NCI-H1092 treated with DMSO at 0.1 percent for 48 hours (cell line): ENCODE results near the gene SLAMF7.
"Not testable (repeated sequence)": the region's sequence is repeated elsewhere in the genome, so short reads cannot be mapped to it uniquely, and the experiment has no call there.

ENCODE experiments used
- DNase-seq: peaks from one replicate; lab custom pipeline; 2025; lab: John Stamatoyannopoulos, UW

Gene SLAMF7

DNA sequence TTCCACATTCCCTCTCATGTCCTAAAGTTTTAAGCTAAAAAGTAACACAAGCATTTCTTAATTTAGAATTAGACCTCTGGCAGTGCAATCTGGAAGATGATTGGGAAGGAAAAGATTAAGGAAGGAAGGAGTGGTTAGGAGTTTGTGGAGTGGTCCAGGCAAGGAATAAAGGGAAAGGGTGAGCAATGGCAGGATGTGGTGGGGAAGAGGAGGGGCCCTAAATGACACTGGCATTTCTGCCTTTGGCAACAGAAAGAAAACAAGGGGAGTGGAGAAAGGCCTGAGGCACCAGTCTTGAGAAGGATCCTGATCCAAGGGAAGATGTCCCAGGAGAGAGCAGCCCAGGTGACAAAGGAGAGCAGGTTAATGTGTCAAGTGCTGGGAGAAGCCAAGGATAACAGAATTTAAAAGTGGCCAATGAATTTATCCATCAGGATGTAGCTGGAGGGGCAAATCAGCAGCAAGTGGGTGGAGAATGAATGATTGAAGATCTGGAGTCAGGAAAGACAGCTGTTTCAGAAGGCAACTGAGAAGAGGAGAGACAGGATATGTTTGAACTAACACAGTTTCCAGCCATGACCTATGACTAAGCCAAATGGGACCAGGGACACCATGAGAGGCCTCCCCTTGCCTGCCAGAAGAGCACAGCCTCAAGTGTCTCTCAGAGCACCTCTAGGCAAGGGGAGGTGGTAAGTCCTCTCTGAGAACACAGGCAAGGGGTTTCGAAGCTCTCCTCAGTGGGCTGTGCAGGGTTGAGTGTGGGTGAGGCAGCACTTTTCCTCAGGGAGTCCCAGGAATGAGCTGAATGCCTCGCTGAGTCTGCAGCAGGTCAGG, 36.1 kb downstream of the SLAMF7 start:
- no peak for DNase-seq

DNA sequence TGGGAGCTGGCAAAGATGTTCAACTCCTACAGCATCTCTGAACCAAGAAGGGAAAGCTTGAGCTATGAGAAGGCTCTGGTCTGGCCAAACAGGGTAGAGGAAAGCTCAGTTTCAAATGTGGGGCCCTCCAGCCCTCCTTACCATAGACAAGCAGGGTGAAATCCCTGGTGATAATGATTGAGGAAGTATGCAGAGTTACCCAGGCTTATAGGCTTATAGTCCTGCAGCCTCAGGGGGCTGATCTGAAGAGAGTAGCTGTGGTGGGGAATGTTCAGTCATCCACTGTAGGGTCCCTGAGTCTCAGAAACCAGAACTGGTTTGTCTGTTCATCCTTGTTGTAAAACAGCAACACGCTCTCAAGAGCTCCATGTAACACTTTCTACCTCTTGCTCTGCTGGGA, 37.1 kb downstream of the SLAMF7 start:
- DNase-seq: no peak

DNA sequence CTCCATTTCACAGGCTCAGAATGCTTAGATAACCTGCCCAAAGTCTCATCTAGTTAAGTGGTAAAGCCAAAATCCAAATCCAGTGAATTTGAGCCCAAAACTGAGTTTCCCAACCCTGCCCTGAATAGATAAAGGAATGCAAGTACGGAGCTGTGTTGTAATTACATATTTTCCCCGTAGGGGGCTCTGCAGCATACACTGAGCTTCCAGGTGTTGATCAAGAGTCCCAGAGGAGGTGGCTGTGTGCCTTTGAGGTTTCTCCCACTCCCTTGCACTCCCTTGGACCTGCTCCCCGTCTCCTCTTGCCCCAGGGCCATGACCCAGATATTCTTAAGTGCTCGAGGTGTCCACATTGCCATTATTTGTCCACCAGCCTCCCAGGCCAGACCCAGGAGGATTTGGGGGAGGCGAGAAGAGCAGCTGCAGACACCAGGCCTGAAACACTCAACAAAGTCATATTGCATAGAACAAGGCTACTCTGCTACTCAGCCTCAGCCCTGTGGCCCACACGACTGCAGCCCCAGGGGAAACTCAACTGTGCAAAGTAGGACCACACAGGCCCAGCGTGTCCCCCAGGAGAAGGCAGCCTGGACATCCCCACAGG, 38.5 kb downstream of the SLAMF7 start:
- DNase-seq: peak; percentile 5

DNA sequence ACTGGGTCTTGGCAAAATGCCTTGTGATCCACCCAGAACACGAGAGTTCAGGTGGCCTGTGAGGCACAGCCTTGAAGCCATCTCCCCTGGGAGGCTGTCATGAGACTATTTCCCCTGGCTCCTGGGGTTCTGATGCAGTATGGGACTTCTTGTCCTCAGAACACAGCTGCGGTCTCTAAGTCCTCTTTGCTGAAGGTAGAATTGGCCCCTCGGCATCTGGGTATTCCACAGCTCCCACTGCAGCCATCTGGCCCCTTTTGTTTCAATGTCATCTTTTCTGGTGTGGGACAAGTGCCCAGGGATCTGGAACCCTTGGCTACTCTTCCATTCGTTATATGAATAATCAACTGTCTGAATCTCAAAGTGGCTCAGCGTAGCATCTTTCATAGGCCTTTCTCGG, 39.9 kb downstream of the SLAMF7 start:
- DNase-seq: no peak

DNA sequence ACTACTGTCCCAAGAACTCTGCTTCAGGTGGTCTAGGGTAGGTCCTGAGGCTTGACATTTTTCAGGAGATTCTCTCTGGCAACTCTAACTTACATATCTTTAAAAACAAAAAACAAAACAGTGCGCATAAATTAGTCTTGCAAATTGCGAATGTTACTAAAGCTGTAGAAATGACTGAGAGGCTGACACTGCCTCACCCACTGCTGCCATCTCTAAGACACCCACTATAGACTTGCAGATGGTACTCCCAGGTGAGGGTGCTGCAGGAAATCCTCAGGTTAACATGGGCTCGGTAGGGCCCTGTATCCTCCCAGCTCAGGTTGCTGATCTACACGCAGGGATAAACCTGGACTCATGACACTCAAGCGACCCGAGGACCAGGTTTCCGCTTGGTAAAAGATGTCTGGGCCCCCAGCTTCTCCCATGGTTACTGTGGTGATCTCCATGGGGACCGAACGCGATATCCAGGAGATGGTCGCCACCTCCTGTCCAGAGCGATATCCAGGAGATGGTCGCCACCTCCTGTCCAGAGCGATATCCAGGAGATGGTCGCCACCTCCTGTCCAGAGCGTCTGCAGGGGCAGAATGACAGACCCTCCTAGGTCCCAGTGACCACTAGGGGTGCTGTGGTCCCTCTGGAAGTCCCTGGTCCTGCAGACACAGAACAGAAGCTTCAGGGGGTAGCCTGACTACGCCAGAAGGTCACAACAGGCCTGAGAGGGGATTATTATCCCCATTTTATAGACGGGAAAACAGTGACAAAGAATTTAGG, 40.8 kb downstream of the SLAMF7 start:
- DNase-seq: no peak

DNA sequence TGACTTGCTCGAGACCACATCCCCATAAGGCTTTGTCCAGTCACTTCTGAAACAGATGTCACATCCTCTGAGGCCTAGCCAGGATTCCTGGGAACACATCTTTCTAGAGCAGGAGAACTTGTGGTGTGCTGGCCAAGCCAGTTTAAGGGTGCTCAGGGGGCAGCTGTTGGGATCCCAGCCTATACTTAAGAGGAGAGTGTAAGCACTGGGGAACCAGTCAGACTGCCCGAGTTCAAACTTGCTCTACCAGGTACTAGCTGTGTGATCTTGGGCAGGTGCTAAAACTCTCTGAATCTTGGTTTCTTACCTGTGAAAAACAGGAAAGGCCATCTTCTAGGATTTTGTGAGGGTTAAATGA, 41.3 kb downstream of the SLAMF7 start:
- DNase-seq: no peak

DNA sequence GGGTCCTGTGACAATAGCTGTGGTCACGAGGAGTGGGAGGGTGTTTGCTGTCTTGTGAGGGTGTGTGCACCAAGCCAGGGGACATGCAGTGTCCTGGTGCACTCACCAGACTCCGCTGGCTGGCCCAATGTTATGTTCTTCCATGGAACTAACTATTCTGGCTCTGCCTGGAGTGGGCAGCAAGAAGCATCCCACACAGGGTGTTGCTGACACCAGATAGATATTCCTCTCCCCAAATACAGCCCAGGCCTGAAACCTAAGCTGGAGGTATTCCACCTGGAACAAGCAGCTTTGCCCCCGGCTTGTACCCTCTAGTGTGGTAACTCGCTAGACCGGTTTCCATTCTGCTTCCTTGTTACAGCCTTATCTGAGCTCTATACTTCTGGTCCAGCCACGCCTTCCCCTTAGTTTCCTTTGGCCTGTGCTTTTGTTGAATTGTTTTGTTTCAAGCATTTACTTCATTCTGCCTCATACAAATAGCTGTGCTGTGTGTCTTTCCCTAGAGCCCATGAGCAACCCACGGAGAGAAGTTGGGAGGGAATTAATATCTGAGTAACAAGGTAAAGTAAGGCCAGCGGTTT, 42.2 kb downstream of the SLAMF7 start:
- no peak for DNase-seq

DNA sequence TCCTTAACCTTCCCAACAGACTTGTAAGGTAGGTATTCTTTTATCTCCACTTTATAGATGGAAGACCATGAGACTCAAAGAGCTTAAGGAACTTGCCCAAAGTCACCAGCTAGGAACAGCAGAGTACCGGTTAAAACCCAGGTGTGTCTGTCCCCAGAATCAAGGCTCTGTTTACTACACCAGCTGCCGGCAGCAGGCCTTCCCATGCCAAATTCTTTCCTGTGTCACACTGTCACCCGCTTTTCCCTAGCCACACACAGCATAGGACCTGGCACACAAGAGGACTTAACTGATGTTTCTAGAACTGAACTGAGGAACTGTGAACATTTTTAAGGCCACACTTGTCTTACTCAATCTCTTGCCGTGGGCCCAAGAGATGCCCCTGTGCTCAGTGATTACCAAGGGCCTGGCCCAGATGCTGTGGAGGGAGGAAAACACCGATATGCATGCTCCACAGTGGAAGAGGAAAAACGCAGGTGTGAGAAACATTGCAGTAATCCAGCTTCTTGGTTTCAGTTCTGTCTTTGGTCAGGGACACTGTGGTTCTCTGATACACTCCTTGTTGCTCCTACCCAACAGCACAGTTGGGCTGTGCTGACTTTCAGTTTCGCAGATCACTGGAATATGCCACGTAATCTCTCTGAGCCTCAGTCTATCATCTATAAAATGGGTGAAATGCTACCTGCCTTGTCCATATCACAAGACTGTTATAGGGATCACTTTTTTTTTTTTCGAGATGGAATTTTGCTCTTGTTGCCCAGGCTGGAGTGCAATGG, 43.1 kb downstream of the SLAMF7 start:
- DNase-seq: no peak

DNA sequence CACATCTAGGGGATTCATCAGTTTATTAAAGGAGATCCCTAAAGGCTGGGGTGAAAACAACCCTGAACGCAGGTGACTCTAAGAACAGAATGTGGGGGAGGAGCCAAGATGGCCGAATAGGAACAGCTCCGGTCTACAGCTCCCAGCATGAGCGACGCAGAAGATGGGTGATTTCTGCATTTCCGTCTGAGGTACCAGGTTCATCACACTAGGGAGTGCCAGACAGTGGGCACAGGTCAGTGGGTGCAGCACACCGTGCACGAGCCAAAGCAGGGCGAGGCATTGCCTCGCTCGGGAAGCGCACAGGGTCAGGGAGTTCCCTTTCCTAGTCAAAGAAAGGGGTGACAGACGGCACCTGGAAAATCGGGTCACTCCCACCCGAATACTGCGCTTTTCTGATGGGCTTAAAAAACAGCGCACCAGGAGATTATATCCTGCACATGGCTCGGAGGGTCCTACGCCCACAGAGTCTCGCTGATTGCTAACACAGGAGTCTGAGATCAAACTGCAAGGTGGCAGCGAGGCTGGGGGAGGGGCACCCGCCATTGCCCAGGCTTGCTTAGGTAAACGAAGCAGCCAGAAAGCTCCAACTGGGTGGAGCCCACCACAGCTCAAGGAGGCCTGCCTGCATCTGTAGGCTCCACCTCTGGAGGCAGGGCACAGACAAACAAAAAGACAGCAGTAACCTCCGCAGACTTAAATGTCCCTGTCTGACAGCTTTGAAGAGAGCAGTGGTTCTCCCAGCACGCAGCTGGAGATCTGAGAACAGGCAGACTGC, 44.1 kb downstream of the SLAMF7 start:
- DNase-seq: not testable (repeated sequence)

DNA sequence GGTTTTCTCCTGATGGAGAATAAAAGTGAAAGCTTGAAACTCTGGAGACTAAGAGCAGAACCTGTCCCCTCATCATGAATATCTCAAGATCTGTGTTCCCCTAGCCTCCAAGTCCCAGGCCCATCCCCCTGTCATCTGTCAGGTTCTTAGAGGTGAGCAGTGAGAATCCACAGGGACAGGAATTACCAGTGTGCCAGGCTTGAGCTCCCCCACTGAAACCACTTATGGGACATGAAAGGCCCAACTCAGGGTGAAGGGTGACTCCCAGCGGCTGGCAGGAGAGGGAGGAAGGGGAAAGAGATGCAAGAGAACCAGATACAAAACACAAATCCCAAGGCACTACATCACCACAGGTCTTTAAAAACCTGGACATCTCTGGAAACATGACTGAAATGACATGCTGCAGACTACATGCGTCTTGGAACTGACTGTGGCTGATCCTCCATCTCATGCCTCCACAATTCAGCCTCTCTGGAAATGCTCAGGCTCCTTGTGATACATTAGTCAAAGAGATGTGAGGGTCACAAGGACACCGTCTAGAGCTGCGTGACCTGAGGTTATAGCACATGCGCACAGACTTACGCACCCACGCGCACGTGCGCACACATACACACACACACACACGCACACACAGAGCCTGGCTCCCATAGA, 50.1 kb downstream of the SLAMF7 start:
- no peak for DNase-seq

DNA sequence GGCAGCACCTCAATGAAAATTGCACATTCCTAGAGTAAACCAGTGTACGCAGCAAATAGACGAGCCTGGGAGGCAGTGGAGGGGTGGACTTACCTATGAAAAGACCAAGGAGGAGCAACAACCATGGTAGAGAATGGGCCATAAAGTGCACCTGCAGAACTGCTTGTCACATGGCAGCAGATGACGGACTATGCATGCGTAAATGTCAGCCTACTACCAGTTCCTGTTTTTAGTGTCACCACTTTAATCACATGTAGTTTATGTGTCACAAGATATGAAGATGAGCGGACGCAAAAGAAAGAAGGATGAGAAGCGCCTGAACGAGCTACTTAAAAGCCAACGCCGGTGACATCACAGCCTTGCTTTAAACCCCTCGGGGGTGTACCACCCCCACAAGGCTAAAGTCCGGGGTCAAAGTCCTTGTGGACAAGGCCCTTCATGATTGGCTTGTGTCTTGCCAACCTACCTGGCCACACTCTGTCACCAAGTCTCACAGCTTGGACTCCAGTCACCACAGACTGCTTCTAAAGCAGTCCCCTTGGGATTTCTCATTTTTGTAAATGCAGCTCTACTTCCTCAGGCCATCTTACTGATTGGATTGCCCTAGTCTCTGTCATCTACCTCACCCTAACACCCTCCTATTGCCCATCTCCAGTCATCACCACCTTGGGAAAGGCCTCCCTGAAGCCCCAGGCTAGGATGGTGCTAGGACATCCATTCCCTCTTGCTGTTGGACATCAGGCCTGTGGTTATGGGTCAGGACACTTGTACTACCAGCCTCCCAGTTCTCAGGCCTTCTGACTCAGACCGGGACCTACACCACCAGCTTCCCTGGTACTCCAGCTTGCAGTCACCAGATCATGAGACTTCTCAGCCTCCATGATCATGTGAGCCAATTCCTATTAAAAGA, 50.9 kb downstream of the SLAMF7 start:
- DNase-seq: no peak

DNA sequence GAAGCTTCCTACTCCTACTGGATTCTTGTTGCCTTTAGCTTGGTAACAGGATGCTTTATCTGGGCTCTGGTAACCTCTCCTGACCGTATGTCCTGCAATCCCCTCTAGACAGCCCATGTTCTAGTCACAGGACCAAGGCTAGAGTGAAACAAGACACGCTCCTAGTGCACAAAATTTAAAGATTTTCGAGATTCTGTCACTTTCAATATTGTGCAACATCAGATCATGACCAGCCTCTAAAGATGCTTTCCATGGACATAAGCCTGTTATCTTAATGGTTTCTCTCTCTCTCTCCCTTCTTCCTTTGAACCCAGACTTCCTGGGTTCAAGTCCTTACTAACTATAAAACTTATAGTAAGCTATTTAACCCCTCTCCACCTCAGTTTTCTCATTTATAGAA, 55.3 kb downstream of the SLAMF7 start:
- no peak for DNase-seq

DNA sequence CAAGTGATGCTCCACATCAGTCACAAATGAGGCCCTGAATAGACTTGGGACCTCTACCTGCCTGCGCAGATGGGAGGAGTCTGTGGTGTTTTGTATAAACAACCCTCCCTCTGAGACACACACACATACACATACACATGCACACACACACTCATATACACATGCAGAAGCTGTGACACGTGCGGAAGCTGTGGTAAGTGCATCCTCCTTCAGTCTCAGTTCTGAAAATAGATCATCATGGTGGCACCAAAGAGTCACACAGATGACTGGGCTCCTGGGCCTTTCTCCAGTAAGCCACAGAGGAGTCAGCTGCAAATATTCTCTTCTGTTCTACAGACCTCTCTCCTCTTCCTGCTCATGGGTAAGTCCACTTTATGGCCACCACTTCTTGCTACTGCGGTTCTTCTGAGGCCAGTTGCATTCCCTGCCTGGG, 56.9 kb downstream of the SLAMF7 start, which contains the start of gene LY9:
LY9 (plus strand) TSS at position 224 of the 433 bp plus-strand sequence; CDS start at position 238, 14 bp downstream.
- no peak for DNase-seq

DNA sequence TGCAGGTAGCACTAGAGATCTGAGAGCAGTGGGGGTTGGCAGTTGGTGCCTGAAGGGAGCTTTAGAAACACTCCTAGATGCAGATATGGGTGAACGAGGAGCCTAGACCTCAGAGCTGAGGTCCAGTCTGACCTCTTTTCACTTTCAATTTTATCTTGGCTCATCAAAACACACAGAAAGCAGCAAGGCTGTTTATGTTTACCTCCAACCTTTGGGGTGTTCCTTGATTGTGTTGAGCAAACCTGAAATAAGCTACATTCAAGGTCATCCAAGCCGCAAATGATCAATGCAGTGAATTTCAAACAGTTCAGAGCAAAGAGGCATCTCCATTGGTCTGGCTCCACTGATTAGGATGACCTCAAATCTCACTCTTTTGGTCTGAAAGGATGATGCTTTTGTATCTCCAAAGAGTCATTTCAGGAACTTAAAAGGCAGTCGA, 58.2 kb downstream of the SLAMF7 start:
- DNase-seq: no peak

DNA sequence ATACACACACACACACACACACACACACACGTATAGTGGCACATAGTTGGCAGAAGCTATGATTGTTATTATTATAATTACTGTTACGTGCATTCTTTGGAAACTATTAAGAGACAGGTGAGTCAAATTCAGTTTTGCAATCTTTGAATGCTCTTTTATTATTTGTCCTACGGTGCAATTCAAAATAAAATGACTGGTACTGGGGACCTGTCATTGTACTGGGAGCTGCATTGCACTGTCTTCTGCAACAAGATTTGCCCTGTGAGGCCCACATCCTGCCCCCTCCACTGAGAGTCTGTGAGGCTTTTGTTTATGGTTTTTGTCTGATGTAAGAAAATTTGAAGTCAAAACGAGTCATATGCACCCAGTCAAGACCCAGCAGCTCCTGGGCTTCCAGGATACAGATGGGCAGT, 58.8 kb downstream of the SLAMF7 start:
- DNase-seq: no peak

DNA sequence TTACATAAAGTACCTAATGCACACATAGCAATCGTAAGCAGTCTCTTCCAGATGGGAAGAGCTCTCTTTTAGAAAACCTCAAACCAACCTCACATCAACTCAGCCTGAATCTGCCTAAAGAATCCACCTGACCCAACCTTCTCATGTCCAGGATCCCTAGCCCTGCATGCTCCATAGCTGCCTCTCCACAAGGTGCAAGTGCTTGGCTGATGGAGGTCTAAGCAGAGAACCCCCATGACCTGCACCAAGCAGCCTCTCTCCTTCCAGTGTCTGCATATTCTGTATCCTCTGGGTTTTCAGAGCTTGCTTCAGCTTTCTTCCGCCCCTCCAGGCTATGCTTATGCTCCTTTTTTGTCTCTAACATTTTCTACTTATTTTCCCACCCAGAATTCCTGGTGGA, 59.4 kb downstream of the SLAMF7 start:
- no peak for DNase-seq

DNA sequence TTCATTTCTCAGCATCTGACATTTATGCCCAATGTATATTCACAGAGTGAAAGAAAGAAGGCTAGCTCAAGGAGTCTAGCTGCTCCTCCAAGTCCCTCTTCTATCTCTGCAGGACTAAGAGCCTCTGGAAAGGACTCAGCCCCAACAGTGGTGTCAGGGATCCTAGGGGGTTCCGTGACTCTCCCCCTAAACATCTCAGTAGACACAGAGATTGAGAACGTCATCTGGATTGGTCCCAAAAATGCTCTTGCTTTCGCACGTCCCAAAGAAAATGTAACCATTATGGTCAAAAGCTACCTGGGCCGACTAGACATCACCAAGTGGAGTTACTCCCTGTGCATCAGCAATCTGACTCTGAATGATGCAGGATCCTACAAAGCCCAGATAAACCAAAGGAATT, 60.6 kb downstream of the SLAMF7 start:
- no peak for DNase-seq

DNA sequence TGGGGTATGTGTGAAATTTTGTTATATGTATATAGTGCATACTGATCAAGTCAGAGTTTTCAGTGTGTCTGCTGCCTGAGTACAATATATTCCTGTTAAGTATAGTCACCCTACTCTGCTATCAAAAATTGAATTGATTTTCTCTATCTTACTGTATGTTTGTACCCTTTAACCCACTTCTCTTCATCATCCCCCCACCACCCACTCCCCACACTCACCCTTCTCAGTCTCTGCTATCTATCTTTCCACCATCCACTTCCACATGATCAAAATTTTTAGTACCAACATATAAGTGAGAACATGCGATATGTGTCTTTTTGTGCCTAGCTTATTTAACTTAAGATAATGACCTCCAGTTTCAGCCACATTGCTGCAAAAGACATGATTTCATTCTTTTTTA, 61.1 kb downstream of the SLAMF7 start:
- no peak for DNase-seq
